Endothelial cell of hepatic sinusoid (primary cell): ENCODE results near the gene PAK4.

Source experiments
- in situ Hi-C: cut with HindIII; loops from 2 replicates; pipeline ENCODE4 v1.10.0; 2017; ENCODE audit warnings: low sequenced_read_pairs

PAK4 gene

GRCh38 chr19:39202998-39203355, 77.4 kb downstream of the PAK4 start:
- in situ Hi-C loops = no loop called here

- in situ Hi-C loops = no loop called here
Measured at GRCh38 chr19:39203372-39204341, 78.1 kb downstream of the PAK4 start, which contains the start of gene SYCN. TSS of gene SYCN (minus strand) at chr19:39204263. CDS start at chr19:39204254, 9 bp downstream.

- in situ Hi-C loops = no loop called here
Measured at GRCh38 chr19:39205449-39205764, 79.8 kb downstream of the PAK4 start.

- in situ Hi-C loops = no loop called here
Measured at GRCh38 chr19:39206122-39206521, 80.5 kb downstream of the PAK4 start.

GRCh38 chr19:39207293-39207836, 81.8 kb downstream of the PAK4 start:
- in situ Hi-C loops = no loop called here

- in situ Hi-C loops = no loop called here
Measured at GRCh38 chr19:39208175-39208795, 82.7 kb downstream of the PAK4 start.

GRCh38 chr19:39209196-39209595, 83.6 kb downstream of the PAK4 start:
- in situ Hi-C loops = no loop called here

- in situ Hi-C loops = no loop called here
Measured at GRCh38 chr19:39211731-39212374, 86.3 kb downstream of the PAK4 start.

- in situ Hi-C loops = no loop called here
Measured at GRCh38 chr19:39212375-39212742, 86.8 kb downstream of the PAK4 start.

- in situ Hi-C loops = loop anchor here (5.0 kb wide), 1 partner anchor 37 kb away; no protein-coding TSS in a partner anchor
Measured at GRCh38 chr19:39215323-39215722, 89.7 kb downstream of the PAK4 start.

- in situ Hi-C loops = loop anchor here (5.0 kb wide), 1 partner anchor 35 kb away; no protein-coding TSS in a partner anchor
Measured at GRCh38 chr19:39217094-39217493, 91.5 kb downstream of the PAK4 start.

- in situ Hi-C loops = loop anchor here (5.0 kb wide), 1 partner anchor 34 kb away; no protein-coding TSS in a partner anchor
Measured at GRCh38 chr19:39218230-39219007, 92.8 kb downstream of the PAK4 start.

GRCh38 chr19:39219108-39219507, 93.5 kb downstream of the PAK4 start:
- in situ Hi-C loops = loop anchor here (5.0 kb wide), 1 partner anchor 33 kb away; no protein-coding TSS in a partner anchor

- in situ Hi-C loops = no loop called here
Measured at GRCh38 chr19:39223703-39224279, 98.2 kb downstream of the PAK4 start.

- in situ Hi-C loops = no loop called here
Measured at GRCh38 chr19:39224910-39225309, 99.3 kb downstream of the PAK4 start.
